A673 (cell line): ENCODE data around the gene NMUR1. TPM values are rescaled to one million over a fixed set of nuclear protein-coding genes. Genes with fewer than 3 reads are reported as not detected.

Source experiments
- BruUV-seq: library from RNA; stranded (reverse); fragments of 400-500 nt; replicated peaks from 2 replicates; lab custom pipeline; 2021; lab: Mats Ljungman, UMichigan
- CTCF ChIA-PET: fragments of 300-600 bp; sonication (Branson Sonifier 250); formaldehyde crosslinking; loops from one replicate; lab custom pipeline; 2022; ENCODE audit warnings: antibody characterized with exemption; lab: Charles Lee
- POLR2A ChIA-PET: fragments of 300-600 bp; sonication (Branson Sonifier 250); formaldehyde crosslinking; loops from one replicate; lab custom pipeline; 2022; ENCODE audit warnings: antibody characterized with exemption; ENCODE audit not compliant: low non-redundant PET; lab: Charles Lee
- DNase-seq: peaks from one replicate; pipeline ENCODE4 v3.0.0-alpha.2; 2015; ENCODE audit warnings: low spot score
- H3K27ac ChIP-seq: fragments of 200-600 bp; sonication (generic); 2 replicates; pipeline ENCODE4 v1.5.1; 2016; ENCODE audit warnings: mixed run types, low read depth, mild to moderate bottlenecking, mixed read lengths, antibody characterized with exemption, low read length; ENCODE audit not compliant: poor library complexity, severe bottlenecking
- H3K27me3 ChIP-seq: fragments of 200-600 bp; sonication (generic); replicated peaks from 2 replicates; pipeline ENCODE4 v1.6.1; 2017; ENCODE audit warnings: mixed run types, low read depth, mild to moderate bottlenecking, mixed read lengths, antibody characterized with exemption, low read length; ENCODE audit not compliant: insufficient read depth, poor library complexity
- H3K36me3 ChIP-seq: fragments of 200-600 bp; sonication (generic); 2 replicates; pipeline ENCODE4 v1.6.1; 2016; ENCODE audit warnings: mixed run types, mild to moderate bottlenecking, mixed read lengths, antibody characterized with exemption, low read length; ENCODE audit not compliant: insufficient read depth, poor library complexity, severe bottlenecking
- H3K4me1 ChIP-seq: fragments of 200-600 bp; sonication (generic); 2 replicates; pipeline ENCODE4 v1.6.1; 2017; ENCODE audit warnings: mixed run types, mild to moderate bottlenecking, mixed read lengths, antibody characterized with exemption, low read length; ENCODE audit not compliant: insufficient read depth, poor library complexity, severe bottlenecking
- H3K4me3 ChIP-seq: fragments of 200-600 bp; sonication (generic); 2 replicates; pipeline ENCODE4 v1.5.1; 2016; ENCODE audit warnings: low read depth, mixed run types, mild to moderate bottlenecking, mixed read lengths, low read length; ENCODE audit not compliant: poor library complexity, severe bottlenecking
- H3K9me3 ChIP-seq: fragments of 200-600 bp; sonication (generic); 2 replicates; pipeline ENCODE4 v1.6.1; 2016; ENCODE audit warnings: mixed run types, low read depth, mild to moderate bottlenecking, mixed read lengths, antibody characterized with exemption, low read length; ENCODE audit not compliant: poor library complexity, severe bottlenecking
- EZH2 ChIP-seq: fragments of 200-600 bp; sonication (generic); IDR thresholded peaks from 2 replicates; pipeline ENCODE4 v1.6.1; 2017; ENCODE audit warnings: borderline replicate concordance, low read depth, mild to moderate bottlenecking, mixed read lengths, antibody characterized with exemption, low read length; ENCODE audit not compliant: poor library complexity, severe bottlenecking
- intact Hi-C: fragments of 100-400 bp; cut with micrococcal nuclease; formaldehyde crosslinking; loops from one replicate; pipeline ENCODE4 v1.10.0; 2022; ENCODE audit not compliant: unreplicated experiment
- total RNA-seq: library from RNA; stranded (reverse); gene quantifications from 2 replicates; pipeline ENCODE4 v1.2.3, GENCODE V29; 2021
- TF ChIP-seq, protein P1 (sequence below): fragments of 300-800, 200-600 bp; sonication (generic); conservative IDR thresholded peaks from 2 replicates; pipeline ENCODE4 v1.5.1; 2017; ENCODE audit warnings: low read depth, mild to moderate bottlenecking, antibody characterized with exemption, low read length, moderate library complexity, mixed read lengths

The NMUR1 gene
- total RNA-seq, 1 experiment from 2014 or later, result not detected

GRCh38 chr2:231479455-231479854, 50.8 kb downstream of the NMUR1 start:
- no peak overlapping the region for H3K27ac ChIP-seq
- no peak for TF ChIP-seq EZH2
- TF ChIP-seq, protein P1, sequence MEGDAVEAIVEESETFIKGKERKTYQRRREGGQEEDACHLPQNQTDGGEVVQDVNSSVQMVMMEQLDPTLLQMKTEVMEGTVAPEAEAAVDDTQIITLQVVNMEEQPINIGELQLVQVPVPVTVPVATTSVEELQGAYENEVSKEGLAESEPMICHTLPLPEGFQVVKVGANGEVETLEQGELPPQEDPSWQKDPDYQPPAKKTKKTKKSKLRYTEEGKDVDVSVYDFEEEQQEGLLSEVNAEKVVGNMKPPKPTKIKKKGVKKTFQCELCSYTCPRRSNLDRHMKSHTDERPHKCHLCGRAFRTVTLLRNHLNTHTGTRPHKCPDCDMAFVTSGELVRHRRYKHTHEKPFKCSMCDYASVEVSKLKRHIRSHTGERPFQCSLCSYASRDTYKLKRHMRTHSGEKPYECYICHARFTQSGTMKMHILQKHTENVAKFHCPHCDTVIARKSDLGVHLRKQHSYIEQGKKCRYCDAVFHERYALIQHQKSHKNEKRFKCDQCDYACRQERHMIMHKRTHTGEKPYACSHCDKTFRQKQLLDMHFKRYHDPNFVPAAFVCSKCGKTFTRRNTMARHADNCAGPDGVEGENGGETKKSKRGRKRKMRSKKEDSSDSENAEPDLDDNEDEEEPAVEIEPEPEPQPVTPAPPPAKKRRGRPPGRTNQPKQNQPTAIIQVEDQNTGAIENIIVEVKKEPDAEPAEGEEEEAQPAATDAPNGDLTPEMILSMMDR, result no peak
- no peaks in the 10 kb centered on the region for H3K27me3 ChIP-seq
- POLR2A ChIA-PET, result interaction anchor here (0.6 kb wide), 1 partner anchor 145 kb away, joined by 3 read pairs; no protein-coding TSS in a partner anchor
- H3K4me1 ChIP-seq, result no peaks in the 10 kb centered on the region
- H3K36me3 ChIP-seq, result no peaks in the 10 kb centered on the region
- CTCF ChIA-PET, result no interaction called here
- DNase-seq, result no peak
- no peaks in the 10 kb centered on the region for H3K9me3 ChIP-seq
- no TSS peak for BruUV-seq
- H3K4me3 ChIP-seq, result no peak overlapping the region
- intact Hi-C loops, result no loop called here

- Histone ChIP-seq H3K4me3 (no peak overlapping the region), H3K36me3 (no peaks in the 10 kb centered on the region), H3K27ac (no peak overlapping the region), H3K4me1 (no peaks in the 10 kb centered on the region), H3K9me3 (no peaks in the 10 kb centered on the region), H3K27me3 (no peaks in the 10 kb centered on the region)
- no TSS peak for BruUV-seq
- TF ChIP-seq, protein P1, result no peak
- no peak for TF ChIP-seq EZH2
- DNase-seq, result no peak
- CTCF ChIA-PET, result no interaction called here
- POLR2A ChIA-PET, result interaction anchor here (0.6 kb wide), 1 partner anchor 13 kb away, joined by 3 read pairs; no protein-coding TSS in a partner anchor
- intact Hi-C loops, result no loop called here
Observed at GRCh38 chr2:231476920-231477319, 53.3 kb downstream of the NMUR1 start.

DNA sequence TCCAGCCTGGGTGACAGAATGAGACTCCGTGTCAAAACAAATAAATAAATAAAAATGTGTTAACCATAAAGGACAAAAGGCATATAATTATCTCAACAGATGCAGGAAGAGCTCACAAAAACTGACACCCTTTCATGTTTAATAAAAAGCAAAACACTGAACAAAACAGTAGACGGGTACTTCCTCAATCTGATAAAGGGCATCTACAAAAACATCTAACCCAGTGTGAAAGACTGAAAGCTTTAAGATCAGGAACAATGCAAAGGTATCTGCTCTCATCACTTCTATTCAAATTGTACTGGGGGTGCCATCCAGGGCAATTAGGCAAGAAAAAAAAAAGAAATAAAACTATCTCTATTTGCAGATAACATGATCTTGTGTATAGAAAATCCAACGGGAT, 54.3 kb downstream of the NMUR1 start:
- H3K4me1 ChIP-seq, result no peaks in the 10 kb centered on the region
- H3K4me3 ChIP-seq, result no peak overlapping the region
- H3K27me3 ChIP-seq, result no peaks in the 10 kb centered on the region
- no peaks in the 10 kb centered on the region for H3K36me3 ChIP-seq
- TF ChIP-seq, protein P1, result no peak
- TF ChIP-seq EZH2, result no peak
- no TSS peak for BruUV-seq
- intact Hi-C loops, result no loop called here
- ChIA-PET CTCF (no interaction called here), POLR2A (no interaction called here)
- H3K27ac ChIP-seq, result no peak overlapping the region
- no peaks in the 10 kb centered on the region for H3K9me3 ChIP-seq
- DNase-seq, result no peak

Other genes starting within 250 kb of the NMUR1 start
- 0.09 TPM in 1 of 2 replicates, not detected in the other for gene B3GNT7, start 134.7 kb downstream of the NMUR1 start, total RNA-seq
- 1,186 and 1,328 TPM in 2 replicates for gene NCL, start 66.0 kb downstream of the NMUR1 start, total RNA-seq
- gene TEX44, start 62.4 kb upstream of the NMUR1 start, total RNA-seq, result not detected in 2 replicates
- 1,708 and 1,722 TPM in 2 replicates for gene PTMA, start 178.1 kb upstream of the NMUR1 start, total RNA-seq